Iris pigment epithelial cell (primary cell): Measurements from ENCODE around the gene TRPT1.

Experiments used
- DNase-seq: peaks from one replicate; pipeline ENCODE4 v3.0.0-alpha.2; 2011; ENCODE audit warnings: low read depth

The TRPT1 gene, protein sequence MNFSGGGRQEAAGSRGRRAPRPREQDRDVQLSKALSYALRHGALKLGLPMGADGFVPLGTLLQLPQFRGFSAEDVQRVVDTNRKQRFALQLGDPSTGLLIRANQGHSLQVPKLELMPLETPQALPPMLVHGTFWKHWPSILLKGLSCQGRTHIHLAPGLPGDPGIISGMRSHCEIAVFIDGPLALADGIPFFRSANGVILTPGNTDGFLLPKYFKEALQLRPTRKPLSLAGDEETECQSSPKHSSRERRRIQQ

DNA sequence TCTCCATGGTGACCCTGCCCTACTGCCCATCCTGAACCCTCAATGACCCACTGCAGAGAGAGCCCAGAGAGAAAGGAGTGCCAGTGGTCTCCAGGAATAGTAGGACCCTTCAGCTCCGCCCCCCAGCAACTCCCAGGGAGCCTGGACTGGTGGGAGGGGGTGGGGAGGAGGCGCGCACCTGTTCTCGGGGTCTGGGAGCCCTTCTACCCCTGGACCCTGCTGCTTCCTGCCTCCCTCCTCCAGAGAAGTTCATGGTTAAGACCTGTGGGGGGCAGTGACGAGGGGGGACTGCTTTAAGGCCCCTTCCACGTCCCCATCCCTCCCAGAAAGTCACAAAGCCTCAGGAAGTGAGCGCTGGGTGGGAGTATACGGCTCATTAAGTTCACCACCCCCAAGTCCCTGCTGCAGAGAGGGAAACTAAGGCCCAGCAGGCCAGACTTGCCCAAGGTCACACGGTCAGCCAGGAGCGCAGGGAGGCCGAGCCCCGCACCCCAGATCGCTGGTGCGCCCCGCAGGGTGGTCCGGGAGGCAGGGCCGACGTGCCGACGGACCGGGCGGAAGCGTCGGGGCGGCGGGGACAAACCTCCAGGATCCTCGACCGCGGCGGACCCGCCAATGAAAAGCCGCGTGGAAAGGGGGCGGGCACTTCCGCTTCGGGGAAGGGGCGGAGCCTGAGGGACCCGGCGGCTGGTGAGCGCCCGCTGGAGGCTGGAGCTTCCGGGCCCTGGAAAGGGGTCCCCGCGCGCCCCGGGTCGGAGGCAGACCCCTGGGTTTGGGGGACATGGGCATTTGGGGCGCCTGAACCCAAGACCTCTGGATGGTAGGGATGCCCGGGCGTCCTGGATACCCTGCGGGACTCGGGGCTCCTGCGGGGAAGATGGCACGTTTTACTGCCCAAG lies at the start of gene TRPT1, which contains the start of gene NUDT22:
Gene TRPT1 (minus strand): TSS at position 579 of the 899 bp plus-strand sequence. CDS start 326 bp downstream, at position 253.
Gene NUDT22 (plus strand): TSS at position 667 of the 899 bp plus-strand sequence. CDS start 379 bp downstream, outside the sequence.
- peak; percentile 78 for DNase-seq

DNA sequence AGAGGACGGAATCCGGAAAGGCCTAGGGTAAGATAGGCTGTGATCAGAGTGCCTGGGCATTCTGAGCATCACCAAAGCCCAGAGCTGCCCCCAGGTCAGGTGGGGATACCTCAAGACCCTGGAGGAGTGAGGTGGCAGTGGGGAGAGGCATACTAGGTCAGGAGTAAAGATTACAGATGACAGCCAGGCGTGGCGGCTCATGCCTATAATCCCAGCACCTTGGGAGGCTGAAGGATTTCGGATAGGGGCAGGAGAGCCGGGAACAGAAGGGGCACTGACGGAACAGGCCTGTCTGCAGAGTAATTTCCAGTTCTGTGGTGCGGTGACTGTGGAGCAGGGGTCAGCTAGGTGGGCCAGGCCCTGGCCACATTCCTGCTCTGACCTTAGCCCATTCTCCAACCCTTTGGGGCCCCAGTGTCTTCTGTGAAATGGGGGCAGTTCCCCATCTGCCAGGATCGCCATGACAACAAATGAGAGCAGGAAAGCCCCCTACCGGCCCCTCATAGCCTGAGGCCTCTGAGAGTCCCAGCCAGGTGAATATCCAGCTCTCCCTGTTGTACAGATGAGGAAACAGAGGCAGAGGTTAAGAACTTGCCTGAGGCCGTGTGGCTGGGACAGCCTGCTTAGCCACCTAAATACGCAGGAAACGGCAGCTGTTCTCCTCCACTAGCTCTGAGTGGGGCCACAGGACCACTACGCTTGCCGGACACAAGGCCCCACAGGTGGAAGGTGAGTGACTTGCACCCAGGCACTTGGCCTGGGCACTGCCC lies 49.2 kb upstream of the TRPT1 start:
- no peak for DNase-seq

DNA sequence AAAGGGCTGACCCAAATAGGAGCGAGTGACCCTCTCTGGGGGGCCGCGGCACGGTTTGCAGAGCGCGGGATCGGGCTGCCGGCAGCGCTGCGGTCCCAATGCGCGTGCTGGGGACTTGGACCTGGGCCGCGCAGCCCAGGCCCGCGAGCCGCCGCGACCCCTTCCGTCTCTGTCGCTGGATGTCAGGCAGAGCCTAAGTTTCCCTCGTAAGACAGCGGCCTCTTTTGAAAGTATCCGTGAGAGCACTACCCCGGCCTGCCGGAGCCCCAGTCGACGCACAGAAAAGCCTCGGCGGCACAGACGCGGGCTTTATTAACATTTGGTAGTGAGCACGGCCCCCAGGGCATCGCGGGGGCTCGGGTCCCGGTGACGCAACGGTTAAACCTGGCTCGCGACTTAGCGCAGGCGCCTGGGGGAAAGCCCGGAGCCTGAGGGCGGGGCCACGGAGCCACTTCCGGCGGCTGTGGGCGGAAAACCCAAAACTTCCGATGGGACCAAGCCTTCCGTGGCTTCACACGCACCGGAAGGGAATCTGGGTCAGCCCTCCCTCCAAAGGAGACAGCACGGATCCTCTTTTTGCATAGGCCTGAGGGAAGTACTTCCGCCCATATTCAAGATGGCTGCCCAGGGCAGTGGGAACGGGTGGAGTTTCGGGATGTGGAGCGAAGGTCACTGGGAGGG lies 43.7 kb upstream of the TRPT1 start:
- peak; percentile 100 for DNase-seq

DNA sequence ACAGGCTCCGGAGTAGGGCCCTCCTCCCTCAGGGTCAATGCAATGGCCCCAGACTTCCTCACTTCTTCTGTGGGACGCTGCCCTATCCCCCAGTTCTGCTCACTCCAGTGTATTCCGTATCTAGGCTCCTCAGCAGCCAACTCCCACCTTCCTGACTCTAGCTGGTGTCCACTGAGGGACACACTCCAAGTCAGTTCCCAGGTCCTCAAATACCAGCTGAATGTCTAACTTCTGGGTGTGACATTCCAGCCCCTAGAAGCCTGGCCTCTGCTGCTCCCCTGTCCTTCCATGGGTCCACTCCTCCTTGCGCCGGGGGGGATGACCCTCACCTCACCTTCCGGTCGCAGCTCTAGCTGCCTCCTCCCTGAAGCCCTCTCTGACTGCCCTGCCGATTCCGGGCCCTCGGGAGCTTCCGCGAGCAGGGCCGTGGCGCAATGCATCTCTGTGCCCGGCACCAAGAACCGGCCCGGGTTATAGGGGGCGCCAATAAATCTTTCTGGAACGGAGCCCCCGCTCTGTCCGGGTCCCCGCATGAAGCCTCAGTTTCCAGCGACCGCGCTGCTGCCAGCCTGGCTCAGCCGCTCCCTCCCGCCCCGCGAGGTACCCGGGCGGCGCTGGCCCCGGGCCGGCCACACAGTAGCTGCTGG lies 43.0 kb upstream of the TRPT1 start:
- peak; percentile 58 for DNase-seq

DNA sequence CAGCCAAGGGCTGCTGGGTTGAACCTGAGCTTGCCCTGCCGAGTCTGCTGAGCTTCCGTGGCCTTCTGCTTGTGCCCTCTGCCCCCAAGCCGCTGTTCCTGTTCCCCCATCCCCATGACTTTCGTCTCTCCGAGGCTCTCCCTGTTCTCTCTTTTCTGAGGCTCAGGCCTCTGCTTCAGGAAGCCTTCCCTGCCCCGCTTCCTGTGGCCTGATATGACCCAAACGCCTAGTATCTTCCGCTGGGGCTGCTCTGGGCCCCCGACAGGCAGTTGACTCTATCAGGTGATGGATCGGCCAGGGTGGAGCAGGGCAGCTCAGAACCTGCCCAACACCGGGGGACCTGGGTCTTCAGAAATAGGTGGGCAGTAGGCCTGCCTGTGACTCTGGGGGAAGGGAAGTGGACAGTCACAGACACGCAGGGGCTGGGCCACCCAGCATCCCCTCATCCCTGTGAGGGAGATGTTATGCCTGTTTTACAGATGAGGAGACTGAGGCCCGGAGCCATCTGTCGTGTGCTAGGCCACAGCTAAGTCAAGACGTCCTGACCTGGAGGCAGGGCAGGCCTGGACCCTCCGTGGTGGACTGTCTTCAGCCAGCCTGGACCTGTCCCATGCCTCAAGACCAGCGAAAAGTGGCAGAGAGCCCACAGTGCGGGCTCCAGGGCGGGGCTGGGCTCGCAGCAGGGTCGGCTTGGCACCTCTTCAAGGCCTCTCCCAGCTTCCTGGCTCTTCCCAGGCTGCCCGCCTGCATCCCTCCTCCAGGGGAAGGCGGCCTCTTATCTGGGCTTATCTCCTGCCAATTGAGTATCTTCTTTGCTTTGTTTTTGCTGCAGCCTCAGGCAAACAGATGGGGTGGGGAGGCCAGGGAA lies 42.3 kb upstream of the TRPT1 start:
- peak; percentile 43 for DNase-seq

DNA sequence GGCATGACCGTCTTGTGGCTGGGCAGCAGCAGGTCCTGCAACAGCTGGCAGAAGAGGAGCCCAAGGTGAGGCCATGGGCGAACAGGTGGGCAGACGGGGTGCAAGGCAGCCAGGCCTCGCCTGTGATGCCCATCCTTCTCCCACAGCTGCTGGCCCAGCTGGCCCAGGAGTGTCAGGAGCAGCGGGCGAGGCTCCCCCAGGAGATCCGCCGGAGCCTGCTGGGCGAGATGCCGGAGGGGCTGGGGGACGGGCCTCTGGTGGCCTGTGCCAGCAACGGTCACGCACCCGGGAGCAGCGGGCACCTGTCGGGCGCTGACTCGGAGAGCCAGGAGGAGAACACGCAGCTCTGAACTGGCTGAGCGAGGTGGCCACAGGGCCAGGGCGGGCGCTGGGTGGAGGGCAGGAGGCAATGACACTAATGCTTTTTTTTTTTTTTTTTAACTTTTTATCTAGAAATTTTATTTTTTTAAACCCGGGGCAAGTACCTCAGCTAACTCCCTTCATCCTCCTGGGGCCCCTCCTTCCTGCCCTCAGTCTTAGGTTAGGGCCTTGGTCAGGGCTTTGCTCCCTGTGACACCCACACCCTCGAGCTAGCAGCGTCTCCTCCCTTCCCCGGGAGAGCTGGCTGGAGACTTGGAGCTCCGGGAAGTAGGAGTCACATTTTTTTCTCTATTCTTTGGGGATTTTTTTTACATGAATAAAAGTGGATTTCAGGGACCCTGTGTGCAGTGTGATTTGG lies 41.4 kb upstream of the TRPT1 start:
- DNase-seq = no peak

DNA sequence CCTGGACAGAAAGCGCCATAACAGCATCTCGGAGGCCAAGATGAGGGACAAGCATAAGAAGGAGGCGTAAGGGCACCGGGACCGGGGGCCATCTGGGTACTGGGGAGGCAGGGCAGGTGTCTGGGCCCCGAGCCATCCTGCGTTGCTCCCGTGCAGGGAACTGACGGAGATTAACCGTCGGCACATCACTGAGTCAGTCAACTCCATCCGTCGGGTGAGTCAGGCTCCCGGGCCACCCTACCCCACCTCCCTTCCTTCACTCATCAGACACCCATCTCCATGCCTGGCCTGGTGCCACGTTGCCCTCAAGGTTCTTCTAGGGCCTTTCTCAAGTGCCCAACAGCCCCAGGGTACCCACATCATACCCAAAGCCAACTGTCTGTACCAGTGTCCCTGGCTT lies 40.4 kb upstream of the TRPT1 start:
- peak; percentile 62 for DNase-seq

DNA sequence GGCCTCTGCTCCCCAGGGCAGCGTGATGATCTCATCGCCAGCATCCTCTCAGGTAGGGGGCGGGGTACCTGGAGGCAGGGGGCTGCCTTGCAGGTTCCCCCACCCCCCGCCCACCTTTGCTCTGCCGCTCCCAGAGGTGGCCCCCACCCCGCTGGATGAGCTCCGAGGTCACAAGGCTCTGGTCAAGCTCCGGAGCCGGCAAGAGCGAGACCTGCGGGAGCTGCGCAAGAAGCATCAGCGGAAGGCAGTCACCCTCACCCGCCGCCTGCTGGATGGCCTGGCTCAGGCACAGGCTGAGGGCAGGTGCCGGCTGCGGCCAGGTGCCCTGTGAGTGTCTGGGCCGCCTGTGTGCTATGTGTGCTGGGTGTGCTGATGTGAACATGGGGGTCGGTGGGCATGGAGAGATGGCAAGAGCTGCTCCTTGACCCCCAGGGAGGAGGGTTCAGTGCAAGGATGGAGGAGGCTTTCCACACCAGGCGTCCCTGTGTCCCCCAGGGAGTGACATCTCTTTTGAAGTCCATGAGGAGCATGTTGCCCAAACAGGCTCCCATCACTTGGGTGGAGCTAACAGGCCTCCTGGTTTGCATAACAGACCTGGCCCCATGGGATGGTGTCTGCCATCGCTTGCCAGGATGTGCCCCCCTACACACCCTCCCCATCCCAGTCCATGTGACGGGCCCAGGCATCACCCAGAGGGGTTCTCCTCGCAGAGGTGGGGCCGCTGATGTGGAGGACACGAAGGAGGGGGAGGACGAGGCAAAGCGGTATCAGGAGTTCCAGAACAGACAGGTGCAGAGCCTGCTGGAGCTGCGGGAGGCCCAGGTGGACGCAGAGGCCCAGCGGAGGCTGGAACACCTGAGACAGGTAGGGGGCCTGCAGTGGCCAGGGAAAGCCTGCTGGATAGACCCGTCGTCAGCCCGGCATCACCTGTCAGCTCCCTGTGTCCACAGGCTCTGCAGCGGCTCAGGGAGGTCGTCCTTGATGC lies 39.5 kb upstream of the TRPT1 start:
- no peak for DNase-seq

DNA sequence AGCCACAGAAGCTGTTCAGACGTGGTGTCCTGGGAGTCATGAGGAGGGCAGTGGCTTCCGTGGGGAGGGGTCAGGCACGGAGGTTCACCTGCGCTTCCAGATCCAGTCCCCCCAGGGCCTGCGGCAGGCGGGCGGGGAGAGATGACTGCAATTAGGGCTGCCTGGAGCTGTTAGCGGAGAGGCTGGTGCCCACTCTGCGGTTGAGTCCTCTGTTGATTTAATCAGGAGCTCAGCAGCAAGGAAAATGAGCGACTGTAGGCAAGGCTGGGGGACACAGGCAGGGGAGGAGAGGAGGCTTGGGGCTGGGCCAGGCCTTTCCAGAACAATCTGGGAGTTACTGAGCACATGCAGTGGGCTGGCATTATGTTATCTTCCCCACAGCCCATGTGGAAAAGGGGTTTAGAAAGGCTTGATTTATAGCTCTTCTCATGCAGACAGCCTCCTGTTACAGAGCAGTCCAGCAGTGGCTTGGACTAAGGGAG lies 38.4 kb upstream of the TRPT1 start:
- no peak for DNase-seq

DNA sequence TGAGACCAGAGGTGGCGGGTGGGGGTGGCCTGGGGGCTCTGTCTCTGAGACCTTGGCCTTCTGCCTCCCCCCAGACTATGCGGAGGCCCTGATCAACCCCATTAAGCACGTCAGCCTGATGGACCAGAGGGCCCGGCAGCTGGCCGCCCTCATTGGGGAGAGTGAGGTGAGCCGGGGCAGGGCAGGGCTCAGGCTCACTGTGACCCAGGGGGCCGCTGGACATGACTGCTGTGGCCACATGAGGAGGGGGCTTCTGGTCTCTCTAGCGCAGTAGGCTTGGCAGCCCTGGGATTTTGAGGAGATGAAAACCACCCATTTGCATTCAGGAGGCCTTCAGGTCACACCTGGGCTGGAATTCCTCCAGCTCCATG lies 37.9 kb upstream of the TRPT1 start:
- DNase-seq = no peak

DNA sequence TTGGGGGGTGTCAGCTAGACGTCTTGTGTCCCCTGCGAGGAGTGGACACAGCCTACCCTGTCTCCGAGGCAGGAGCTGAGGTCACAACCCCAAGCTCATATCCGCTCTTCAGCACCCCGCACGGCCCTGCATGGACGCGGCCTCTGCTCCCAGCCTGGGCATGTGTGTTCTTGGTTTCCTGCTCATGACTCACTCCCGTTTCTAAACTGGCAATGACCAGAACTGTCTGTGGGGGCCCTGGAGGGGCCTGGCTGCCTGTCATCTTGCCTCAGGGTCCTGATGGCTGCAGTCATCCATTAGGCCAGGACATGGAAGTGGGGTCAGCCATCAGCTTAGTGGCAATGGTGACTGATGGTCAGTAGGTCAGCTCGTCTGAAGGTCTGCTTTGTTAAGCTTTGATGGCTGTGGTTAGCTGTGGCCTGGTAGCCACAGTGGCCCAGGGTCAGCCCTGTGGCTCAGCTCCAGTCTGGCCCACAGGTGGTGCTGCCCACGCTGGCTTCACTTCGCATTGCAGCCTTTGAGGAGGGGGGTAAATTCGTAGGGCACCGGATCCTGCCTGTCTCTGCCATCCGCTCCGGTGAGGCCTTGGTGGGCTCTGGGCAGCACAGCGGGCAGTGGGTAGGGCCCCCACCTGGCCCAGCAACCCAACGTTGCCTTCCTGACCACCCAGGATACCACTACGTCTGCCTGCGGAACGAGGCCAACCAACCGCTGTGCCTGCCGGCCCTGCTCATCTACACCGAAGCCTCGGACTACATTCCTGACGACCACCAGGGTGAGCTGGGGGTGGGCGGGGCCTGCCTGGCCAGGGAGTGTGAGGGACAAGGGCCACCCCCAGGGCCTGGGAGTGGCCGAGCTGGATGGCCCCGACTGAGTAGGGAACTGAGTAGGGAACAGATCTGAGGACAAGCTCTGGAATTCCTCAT lies 37.3 kb upstream of the TRPT1 start:
- DNase-seq = peak; percentile 86

DNA sequence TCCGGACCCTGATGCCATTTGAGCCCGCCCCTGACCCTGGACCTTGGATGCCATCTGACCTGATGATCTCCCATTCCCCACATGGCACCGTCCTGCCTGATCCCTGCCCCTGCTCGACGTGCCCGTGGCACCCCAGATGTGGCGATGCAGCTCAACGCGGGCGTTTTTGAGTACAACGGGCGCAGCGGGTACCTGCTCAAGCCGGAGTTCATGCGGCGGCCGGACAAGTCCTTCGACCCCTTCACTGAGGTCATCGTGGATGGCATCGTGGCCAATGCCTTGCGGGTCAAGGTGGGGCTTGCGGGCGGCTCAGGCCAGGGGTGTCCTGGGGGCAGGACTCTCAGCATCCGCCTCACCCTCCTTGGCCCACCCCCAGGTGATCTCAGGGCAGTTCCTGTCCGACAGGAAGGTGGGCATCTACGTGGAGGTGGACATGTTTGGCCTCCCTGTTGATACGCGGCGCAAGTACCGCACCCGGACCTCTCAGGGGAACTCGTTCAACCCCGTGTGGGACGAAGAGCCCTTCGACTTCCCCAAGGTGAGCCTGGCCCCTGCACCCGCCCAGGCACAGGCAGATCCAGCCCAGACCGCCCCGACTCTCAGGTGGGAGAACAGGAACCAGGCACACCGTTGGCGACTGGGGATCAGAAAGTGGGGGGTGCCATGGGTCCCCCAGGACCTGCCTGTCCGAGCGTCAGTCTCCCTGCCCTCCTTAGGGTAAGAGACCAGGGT lies 36.5 kb upstream of the TRPT1 start:
- DNase-seq = no peak

DNA sequence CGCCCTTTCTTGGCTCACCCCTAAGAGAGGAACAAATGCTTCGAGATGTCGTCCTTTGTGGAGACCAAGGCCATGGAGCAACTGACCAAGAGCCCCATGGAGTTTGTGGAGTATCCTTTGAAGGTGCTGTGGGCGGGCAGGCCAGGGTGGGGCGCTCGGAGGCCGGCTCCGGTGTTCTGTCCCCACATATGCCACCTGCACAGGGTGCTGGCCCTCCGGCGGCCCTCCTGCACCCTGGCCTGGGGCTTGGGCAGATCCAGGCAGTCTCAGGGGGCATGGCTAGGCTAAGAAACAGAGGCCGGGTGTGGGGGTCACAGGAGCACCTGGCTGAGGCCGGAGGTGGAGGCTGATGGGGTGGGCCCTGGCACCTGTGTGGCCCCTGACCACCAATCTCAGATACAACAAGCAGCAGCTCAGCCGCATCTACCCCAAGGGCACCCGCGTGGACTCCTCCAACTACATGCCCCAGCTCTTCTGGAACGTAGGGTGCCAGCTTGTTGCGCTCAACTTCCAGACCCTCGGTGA lies 35.6 kb upstream of the TRPT1 start:
- no peak for DNase-seq

DNA sequence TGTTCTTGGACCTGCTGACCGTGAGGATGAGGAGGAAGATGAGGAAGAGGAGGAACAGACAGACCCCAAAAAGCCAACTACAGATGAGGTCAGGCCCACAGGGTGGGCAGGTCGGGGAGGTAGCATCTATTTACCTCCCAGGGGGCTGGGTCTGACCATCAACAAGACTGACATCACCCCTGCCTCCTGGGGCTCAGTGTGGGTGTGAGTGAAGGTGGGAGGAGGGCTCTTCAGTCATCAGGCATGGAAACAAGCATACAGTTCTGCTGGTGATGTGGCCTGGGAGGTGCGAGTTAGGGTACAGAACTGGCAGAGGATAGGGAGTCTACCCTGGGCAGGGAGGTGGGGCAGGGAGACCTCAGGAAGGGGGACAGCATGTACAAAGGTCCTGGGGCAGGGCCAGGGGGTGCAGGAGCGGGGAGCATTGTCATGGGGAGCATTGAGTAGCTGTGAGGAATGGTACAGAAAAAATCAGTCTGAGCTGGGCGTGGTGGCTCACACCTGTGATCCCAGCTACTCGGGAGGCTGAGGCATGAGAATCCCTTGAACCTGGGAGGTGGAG lies 34.2 kb upstream of the TRPT1 start:
- DNase-seq = no peak

DNA sequence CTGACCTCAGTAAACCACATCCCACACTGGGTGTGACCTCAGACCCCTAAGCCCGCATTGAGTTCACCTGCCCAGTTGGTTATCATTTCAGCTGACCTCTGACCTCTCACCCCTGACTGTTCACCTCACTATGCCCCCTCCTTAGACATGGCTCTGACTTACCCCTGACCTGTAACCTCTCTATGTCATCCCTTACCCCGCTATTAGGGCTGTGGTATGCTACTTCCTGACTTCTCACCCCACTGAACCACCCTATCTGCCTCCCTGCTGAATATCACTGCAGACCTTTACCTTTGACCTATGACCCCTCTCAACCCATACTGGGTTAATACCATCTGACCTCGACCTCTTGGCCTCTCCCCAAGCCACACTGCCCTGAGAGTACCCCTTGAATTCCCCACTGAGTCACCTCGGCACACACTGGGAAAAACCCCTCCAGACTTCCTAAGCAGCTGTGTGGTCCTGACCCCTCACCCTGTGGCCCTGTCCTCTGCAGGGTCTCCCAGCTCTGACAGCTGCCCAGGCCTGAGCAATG lies 33.6 kb upstream of the TRPT1 start:
- no peak for DNase-seq
